ENCODE measurements around the gene MSLN.
"Not testable (repeated sequence)": the region's sequence is repeated elsewhere in the genome, so short reads cannot be mapped to it uniquely, and the experiment has no call there.

MSLN gene

DNA sequence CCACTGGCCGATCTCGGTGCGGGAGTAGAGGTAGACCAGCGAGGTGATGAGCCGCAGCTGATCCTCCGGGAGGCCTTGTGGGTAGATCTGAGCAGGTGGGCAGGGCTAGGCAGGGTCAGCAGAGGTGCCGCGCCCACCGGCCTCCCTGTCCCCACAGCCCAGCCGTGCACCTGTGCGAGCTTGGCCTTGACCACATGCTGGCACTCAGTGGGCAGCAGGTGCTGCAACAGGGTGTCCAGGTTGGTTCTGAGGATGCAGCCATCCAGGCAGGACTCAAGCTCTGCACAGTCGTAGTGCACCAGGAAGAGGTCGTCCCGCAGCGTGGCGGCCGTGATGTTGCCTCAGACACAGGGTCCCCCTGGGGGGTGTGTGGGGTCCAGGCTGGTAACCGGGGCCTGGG lies 12.4 kb downstream of the MSLN start:
- Histone ChIP-seq H3K4me3 (ENCODE audit: low read depth in 1 of 2, low read length in 1 of 2) (no peak overlapping the region), H3K27ac (no peak overlapping the region), H3K9me3 (no peaks in the 10 kb centered on the region), H3K4me1 (ENCODE audit: control insufficient read depth in 1 of 2, insufficient read depth in 1 of 2, low read depth in 1 of 2, low read length in 1 of 2) (no peaks in the 10 kb centered on the region), H3K36me3 (no peaks in the 10 kb centered on the region), H3K27me3 (peaks cover 36% of the 10 kb centered on the region)
- TF ChIP-seq, protein P1, sequence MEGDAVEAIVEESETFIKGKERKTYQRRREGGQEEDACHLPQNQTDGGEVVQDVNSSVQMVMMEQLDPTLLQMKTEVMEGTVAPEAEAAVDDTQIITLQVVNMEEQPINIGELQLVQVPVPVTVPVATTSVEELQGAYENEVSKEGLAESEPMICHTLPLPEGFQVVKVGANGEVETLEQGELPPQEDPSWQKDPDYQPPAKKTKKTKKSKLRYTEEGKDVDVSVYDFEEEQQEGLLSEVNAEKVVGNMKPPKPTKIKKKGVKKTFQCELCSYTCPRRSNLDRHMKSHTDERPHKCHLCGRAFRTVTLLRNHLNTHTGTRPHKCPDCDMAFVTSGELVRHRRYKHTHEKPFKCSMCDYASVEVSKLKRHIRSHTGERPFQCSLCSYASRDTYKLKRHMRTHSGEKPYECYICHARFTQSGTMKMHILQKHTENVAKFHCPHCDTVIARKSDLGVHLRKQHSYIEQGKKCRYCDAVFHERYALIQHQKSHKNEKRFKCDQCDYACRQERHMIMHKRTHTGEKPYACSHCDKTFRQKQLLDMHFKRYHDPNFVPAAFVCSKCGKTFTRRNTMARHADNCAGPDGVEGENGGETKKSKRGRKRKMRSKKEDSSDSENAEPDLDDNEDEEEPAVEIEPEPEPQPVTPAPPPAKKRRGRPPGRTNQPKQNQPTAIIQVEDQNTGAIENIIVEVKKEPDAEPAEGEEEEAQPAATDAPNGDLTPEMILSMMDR (IDR thresholded peaks at IDR 0.05), result no peak

DNA sequence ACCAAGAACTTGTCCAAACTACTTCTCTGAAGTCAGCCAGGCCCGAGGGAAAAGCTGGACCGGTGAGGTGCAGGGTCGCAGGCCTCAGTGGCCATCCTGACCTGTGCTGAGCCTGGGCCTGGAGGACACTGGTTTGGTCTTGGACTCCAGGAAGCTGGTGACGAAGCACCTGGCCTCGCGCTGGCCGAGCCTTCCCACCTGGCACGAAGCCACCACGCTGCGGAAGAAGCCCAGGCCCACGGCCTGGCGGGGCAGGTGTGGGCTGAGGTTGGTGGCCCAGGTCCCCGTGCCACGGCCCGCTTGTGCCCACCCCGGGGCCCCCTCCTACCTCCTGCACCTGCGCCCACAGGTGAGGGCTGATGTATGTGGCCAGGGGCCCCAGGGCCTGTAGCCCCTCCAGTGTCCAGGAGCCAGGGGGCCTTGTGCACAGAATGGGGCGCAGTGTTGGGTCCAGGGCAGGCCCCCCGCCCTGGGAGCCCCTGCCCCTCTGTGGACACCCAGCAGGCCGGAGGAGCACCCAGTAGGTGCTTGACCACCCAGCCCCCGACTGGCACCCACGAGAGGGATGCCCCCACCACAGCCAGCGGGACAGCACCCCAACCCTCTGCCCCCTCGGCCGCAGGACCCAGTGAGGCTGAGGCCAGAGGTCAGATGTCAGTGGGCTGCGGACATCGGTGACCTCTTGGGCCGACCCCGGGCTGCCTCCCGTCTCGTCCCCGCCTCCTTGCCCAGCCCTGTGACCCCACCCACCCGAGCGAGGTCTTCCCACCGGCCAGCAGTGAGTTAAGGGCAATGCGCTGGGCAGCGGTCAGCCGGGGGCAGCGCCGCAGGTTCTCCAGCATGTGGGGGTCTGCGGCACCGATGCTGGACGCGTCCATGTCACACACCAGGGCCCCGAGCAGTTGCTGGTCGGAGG lies 13.8 kb downstream of the MSLN start:
- Histone ChIP-seq H3K9me3 (no peaks in the 10 kb centered on the region), H3K27ac (no peak overlapping the region), H3K27me3 (peaks cover 39% of the 10 kb centered on the region), H3K4me1 (ENCODE audit: control insufficient read depth in 1 of 2, insufficient read depth in 1 of 2, low read depth in 1 of 2, low read length in 1 of 2) (no peaks in the 10 kb centered on the region), H3K36me3 (no peaks in the 10 kb centered on the region), H3K4me3 (ENCODE audit: low read depth in 1 of 2, low read length in 1 of 2) (no peak overlapping the region)
- TF ChIP-seq, protein P1 (IDR thresholded peaks at IDR 0.05), result no peak

DNA sequence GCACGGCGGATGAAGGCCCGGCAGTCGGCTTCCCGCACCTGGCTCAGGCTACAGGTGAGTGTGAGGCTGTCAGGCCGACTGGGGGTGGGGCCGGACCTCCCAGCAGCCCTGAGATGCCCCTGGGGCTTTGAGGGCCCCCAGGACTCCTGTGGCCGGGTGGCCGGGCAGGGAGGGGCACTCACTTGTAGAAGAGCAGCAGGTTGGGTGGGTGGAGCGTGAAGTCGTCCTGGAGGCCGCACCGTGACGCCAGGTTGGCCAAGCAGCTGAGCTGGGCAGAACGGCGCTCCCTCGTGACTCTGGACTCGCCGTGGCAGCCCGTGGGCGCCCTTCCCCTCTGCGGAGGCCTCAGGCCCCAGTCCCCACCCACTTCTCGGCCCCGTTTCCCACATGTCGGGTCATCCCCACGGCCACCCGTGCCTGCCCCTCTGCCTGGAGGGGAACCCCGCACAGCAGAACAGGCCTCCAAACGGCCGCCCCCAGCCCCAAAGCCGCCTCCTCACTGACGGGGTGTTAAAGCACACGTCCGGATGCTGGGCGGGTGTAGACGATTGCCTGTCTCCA lies 14.8 kb downstream of the MSLN start:
- Histone ChIP-seq H3K27me3 (peaks cover 35% of the 10 kb centered on the region), H3K4me3 (ENCODE audit: low read depth in 1 of 2, low read length in 1 of 2) (no peak overlapping the region), H3K9me3 (no peaks in the 10 kb centered on the region), H3K36me3 (no peaks in the 10 kb centered on the region), H3K27ac (no peak overlapping the region), H3K4me1 (ENCODE audit: control insufficient read depth in 1 of 2, insufficient read depth in 1 of 2, low read depth in 1 of 2, low read length in 1 of 2) (no peaks in the 10 kb centered on the region)
- TF ChIP-seq, protein P1 (IDR thresholded peaks at IDR 0.05), result no peak

DNA sequence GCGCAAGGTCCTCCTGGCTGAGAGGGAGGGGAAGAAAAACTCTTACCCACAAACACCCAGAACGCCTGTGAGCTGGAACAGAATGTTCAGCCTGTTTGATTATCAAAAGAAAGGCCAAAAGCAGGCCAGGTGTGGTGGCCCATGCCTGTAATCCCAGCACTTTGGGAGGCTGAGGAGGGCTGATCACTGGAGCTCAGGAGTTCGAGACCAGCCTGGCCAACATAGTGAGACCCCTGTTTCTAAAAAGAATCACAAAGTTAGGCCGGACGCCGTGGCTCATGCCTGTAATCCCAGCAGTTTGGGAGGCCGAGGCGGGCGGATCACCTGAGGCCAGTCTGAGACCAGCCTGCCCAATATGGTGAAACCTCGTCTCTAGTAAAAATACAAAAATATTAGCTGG lies 15.8 kb downstream of the MSLN start:
- H3K4me3 ChIP-seq (ENCODE audit: low read depth in 1 of 2, low read length in 1 of 2); H3K9me3 ChIP-seq; H3K27ac ChIP-seq; H3K4me1 ChIP-seq (ENCODE audit: control insufficient read depth in 1 of 2, insufficient read depth in 1 of 2, low read depth in 1 of 2, low read length in 1 of 2); H3K36me3 ChIP-seq: not testable (repeated sequence)
- H3K27me3 ChIP-seq, result peaks cover 39% of the 10 kb centered on the region

DNA sequence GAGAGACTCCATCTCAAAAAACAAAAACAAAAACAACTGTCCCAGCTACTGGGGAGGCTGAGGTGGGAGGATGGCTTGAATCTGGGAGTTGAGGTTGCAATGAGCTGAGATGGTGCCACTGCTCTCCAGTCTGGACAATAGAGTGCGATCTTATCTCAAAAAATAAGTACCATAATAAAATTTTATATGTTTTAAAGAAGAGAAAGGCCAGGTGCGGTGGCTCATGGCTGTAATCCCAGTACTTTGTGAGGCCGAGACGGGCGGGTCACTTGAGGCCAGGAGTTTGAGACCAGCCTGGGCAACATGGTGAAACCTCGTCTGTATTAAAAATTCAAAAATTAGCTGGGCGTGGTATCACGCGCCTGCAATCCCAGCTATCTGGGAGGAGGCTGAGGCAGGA lies 16.3 kb downstream of the MSLN start:
- Histone ChIP-seq H3K4me3 (ENCODE audit: low read depth in 1 of 2, low read length in 1 of 2) (no peak overlapping the region), H3K27me3 (peaks cover 45% of the 10 kb centered on the region), H3K9me3 (no peaks in the 10 kb centered on the region), H3K4me1 (ENCODE audit: control insufficient read depth in 1 of 2, insufficient read depth in 1 of 2, low read depth in 1 of 2, low read length in 1 of 2) (no peaks in the 10 kb centered on the region), H3K36me3 (no peaks in the 10 kb centered on the region), H3K27ac (no peak overlapping the region)
- TF ChIP-seq, protein P1 (IDR thresholded peaks at IDR 0.05), result no peak

DNA sequence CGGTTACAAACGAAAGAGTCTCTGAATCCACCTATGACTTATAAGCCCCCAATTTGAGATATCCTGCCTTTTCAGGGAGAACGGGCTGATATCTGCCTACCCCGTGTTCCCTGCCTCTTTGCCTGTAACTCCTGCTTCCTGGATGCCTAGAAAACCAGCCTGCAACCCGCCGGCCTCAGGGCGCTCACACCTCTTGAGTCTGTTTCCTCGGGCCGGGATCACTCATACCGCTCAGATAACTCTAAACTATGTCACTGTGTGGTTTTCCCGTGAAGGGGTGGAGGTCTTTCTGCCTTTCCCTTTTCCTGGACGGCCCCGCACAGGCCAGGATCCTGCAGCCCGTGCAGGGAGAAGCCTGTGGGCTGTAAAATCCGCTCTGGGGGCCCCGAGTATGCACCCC lies 17.3 kb downstream of the MSLN start:
- no peaks in the 10 kb centered on the region for H3K4me1 ChIP-seq (ENCODE audit: control insufficient read depth in 1 of 2, insufficient read depth in 1 of 2, low read depth in 1 of 2, low read length in 1 of 2)
- no peak overlapping the region for H3K4me3 ChIP-seq (ENCODE audit: low read depth in 1 of 2, low read length in 1 of 2)
- no peak overlapping the region for H3K27ac ChIP-seq
- peaks cover 50% of the 10 kb centered on the region for H3K27me3 ChIP-seq
- TF ChIP-seq, protein P1 (IDR thresholded peaks at IDR 0.05), result no peak
- no peaks in the 10 kb centered on the region for H3K9me3 ChIP-seq
- H3K36me3 ChIP-seq, result no peaks in the 10 kb centered on the region
